HG02571 (cell line): ENCODE results near the gene PEDS1.
"Not testable (repeated sequence)": the region's sequence is repeated elsewhere in the genome, so short reads cannot be mapped to it uniquely, and the experiment has no call there.

ENCODE experiments used
- ATAC-seq: cut with Tn5 transposase; IDR thresholded peaks from one replicate; pipeline ENCODE4 v1.9.1; 2021; ENCODE audit warnings: mild to moderate bottlenecking, moderate library complexity; ENCODE audit not compliant: unreplicated experiment

PEDS1 gene

GRCh38 chr20:50136822-50137599, 16.5 kb downstream of the PEDS1 start:
- no peak for ATAC-seq

- not testable (repeated sequence) for ATAC-seq
Measured at GRCh38 chr20:50135157-50135556, 18.4 kb downstream of the PEDS1 start.

GRCh38 chr20:50133474-50134217, 19.9 kb downstream of the PEDS1 start:
- ATAC-seq, result no peak

GRCh38 chr20:50133041-50133440, 20.5 kb downstream of the PEDS1 start:
- ATAC-seq, result no peak

GRCh38 chr20:50130995-50131394, 22.5 kb downstream of the PEDS1 start:
- no peak for ATAC-seq

GRCh38 chr20:50130356-50130723, 23.2 kb downstream of the PEDS1 start:
- ATAC-seq, result no peak

- no peak for ATAC-seq
Measured at GRCh38 chr20:50129662-50130355, 23.7 kb downstream of the PEDS1 start.

GRCh38 chr20:50128520-50128905, 25.0 kb downstream of the PEDS1 start:
- ATAC-seq, result no peak

GRCh38 chr20:50127587-50128519, 25.7 kb downstream of the PEDS1 start:
- no peak for ATAC-seq

- ATAC-seq, result no peak
Measured at GRCh38 chr20:50126662-50127061, 26.9 kb downstream of the PEDS1 start.

GRCh38 chr20:50125279-50125678, 28.2 kb downstream of the PEDS1 start:
- ATAC-seq, result no peak

GRCh38 chr20:50124496-50124895, 29.0 kb downstream of the PEDS1 start:
- no peak for ATAC-seq

- no peak for ATAC-seq
Measured at GRCh38 chr20:50123418-50123817, 30.1 kb downstream of the PEDS1 start.

GRCh38 chr20:50122763-50123162, 30.8 kb downstream of the PEDS1 start:
- ATAC-seq, result no peak

GRCh38 chr20:50121858-50122271, 31.7 kb downstream of the PEDS1 start:
- ATAC-seq, result no peak

- ATAC-seq, result no peak
Measured at GRCh38 chr20:50120935-50121693, 32.4 kb downstream of the PEDS1 start.

- no peak for ATAC-seq
Measured at GRCh38 chr20:50118203-50118602, 35.3 kb downstream of the PEDS1 start.

GRCh38 chr20:50116368-50116999, 37.0 kb downstream of the PEDS1 start:
- ATAC-seq, result no peak

GRCh38 chr20:50115591-50116367, 37.7 kb downstream of the PEDS1 start:
- peak; percentile 77 for ATAC-seq
